ENCODE data around the gene SGCA.

Gene SGCA

DNA sequence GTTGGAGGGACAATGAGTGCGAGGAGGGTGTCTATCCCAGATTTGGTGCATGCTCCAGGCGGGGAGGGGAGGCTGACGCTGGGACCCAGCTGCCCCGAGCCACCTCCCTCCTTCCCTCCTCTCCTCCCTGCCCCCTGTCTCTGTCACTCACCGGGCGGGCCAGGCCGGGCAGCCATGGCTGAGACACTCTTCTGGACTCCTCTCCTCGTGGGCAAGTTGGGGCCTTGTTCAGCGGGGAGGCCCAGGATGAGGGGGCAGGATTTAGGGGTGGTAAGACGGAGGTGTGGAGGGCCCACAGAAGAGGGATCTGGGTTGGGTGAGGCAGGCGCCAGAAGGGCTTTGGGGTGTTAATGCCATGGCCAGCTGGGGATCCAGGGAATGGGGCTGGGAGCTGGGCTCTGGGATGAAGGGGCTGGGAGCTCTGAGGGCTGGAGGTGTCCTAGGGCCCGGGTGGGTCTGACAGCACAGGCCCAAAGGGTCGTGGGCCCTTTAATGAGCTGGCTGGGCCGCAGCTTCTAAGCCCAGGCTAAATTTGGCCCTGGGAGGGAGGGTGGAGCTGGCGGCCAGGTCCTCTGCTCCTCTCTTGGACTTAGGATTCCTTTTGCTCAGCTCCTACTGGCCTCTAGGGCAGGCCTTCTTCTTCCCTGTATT is at the start of gene SGCA:
Gene SGCA, plus strand, starts transcription at position 139 of the 651 bp plus-strand sequence. Its CDS starts 36 bp downstream, at position 175.
- no peak for DNase-seq
- no peak for ATAC-seq

DNA sequence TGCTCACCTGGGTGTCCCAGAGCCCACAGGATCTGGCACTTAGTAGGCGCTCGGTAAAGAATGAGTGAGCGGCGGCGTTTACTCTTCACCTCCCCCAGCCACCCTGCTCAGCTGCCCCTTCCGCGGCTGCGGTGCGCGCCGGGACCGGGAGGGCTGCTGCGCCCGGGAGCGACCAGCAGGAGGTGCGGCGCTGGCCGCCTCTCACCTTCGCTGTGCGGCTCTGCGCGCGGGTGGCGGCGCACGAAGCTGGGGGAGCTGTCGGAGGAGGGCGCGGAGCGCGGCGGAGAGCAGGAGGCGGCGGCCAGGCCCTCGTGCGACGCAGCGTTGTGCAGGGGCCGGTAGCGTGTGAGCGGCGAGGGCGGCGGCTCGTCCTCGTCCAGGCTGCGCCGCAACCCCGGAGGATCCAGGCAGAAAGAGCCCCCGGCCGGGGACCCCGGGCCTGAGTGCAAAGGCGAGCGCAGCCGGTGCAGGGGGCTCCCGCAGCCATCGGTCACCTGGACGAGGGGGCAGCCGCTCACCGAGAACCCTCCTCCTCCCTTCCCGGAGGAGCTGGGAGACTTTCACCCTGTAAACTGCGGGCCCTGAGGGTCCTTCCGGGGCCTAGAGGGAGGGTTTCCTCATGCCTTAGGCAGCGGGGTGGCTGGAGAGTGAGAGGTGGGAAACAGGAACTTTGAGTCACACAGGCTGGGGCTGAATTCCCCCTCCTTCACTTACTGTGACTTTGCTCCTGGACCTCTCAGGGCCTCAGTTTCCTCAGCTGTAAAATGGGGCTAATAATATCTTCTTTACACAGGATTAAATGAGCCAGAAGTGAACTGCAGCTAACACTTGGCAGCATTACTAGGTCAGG is 48.4 kb upstream of the SGCA start:
- ATAC-seq = peak; percentile 81
- DNase-seq = peak; percentile 75

DNA sequence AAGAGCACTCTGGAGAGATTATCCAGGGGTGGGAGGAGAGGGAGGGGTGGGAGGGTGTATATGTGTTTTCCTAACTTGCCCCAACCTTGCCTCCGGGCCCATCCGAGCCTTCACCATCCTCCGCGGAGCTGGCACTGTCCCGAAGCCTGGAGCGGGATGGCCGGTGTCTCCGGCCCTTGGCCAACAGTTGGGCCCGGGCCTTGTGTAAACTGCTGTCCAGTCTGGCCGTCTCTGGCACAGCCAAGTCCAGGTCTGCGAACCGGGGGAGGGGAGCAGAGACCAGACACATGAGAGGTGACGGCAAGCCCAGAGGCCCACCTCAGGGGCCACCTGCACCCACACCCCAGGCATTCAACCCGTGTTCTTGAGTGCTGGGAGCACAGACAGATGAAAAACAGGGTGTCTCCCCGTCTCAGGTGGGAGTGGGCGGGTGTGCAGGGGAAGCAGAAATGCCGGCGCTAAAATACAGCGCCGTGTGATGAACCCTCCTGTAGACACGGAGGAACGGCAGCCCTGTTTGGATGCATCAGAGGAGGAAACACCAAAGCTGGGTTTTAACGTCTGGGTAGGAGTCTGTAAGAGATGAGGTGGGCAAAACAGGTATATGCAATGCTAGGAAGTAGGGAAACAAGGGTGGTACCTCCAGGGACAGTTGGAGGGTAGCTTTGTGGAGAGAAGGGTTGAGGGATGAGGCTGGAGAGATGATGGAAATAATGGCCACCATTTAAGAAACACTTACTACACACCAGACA is 47.6 kb upstream of the SGCA start:
- ATAC-seq = no peak
- DNase-seq = no peak

DNA sequence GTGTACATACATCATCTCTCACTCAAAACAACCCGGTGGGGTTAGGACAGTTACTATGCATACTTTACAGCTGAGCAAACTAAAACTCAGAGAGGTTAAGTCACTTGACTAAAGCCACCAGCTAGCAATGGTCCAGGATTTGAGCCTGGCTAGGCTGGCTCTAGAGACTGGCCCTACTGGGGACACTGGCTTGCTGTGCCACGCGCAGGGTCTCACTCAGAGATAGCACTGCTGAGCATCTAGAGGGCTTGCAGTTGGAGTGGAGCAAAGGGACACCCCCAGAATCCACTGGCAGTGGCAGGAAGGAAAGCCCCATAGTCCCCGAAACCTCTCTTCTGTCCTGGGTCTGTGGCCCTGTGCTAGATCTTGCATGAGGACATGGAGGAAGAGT is 47.0 kb upstream of the SGCA start:
- no peak for DNase-seq
- no peak for ATAC-seq

DNA sequence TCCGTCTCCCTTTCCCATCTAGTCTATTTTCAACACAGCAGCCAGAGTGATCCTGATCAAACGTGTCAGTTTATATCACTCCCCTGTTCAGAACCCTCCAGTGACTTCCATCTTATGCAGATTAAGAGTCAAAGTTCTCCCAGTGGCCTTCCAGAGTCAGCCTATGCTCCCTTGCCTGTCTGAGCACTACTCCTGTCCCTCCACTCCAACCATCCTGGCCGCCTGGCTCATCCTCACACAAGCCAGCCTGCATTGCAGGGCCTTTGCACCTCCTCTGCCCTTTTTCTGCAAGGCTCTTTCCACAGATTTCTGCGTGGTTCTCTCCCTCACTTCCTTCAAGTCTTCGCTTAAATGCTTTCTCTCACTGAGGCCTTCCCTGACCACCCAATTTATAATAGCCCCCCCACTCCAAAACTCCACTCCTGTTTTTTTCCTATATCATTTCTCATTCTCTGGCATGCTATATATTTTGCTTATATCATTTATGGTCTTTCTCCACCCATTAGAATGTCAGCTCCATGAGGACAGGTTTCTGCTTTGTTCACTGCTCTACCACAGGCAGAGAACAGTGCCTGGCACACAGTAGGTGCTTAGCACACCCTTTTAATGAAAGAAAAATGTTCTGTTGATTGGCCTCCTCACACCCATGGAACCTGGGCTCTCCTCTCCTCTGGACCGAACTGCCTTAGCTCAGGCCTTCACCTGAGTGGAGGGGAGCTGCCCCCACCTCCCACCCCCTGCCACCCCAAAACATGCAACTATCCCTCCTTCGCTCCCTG is 45.1 kb upstream of the SGCA start:
- DNase-seq = no peak
- no peak for ATAC-seq

DNA sequence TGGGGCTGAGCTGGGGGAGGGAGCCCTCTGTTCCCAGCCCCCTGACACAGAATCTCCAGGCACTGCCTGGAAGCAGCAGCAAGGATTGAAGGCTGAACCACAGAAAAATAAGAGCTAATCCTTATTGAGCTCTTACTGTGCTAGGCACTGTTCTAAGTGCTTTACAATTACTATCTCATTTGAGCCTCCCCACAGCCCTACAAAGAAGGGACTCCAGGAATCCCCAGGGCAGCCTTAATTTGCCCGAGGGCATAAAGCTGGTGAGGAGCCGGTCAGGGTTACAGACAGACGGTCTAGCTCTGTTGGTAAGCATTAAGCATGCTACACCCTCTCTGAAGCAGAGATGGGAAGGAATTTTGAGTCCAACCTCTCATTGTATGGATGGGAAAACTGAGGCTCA is 42.9 kb upstream of the SGCA start:
- DNase-seq (no peak), ATAC-seq (no peak)

DNA sequence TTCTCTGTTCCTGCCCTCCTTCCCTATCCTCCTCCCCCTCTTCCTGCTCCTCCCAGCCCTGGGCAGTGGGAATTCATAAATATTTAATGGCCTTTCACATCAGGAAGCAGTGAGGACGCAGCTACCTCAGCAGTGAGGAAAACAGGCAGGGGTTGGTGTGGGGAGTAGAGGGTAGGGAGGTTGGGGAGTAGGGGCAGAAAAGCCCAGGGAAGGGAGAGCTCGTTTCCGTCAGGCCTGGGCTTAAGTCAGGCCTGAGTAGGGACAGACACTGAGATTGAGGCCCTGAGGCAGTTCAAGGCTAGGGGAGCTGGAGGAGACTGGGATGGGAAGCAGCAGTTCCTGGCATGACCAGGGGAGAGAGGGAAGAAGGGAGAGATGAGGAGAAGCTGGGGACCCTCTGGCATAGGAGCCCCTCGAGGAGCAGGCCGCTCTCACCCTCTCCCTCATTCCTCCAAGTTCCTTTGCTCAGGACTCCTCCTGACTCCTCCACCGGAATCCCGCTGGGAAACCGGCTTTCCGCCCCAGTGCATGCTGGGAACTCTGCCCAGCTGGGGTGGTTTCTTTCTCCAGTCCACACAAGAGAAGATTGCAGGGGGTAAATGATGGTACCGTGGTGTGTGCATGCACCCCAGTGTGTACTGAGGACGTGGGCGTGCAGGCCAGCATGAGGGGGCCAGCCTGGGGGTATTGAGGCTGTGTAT is 42.0 kb upstream of the SGCA start:
- no peak for DNase-seq
- no peak for ATAC-seq

DNA sequence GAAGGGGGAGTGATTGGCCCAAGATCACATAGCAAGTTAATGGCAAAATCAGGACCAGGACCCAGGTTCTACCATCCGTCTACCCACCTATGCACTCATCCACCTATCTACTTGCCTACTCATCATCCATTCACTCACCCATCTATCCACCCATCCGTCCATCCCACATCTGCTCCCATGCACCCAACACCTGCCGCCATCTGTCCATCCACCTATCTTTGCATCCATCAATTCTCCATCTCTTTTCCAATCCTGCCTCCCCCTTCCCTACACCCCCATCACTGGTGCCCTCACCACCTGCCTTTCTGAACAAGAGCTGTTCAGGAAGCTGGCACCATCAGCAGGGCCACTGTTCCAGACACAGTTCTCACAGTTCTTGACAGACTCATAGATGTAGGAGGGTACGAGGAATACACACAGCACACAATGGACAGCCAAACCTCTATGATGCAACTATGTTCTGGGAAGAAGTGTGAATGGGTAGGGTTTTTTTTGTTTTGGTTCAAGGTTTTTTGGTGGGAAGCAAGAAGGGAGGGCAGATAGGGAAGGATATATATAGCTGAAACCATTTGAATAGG is 40.3 kb upstream of the SGCA start:
- no peak for ATAC-seq
- no peak for DNase-seq

DNA sequence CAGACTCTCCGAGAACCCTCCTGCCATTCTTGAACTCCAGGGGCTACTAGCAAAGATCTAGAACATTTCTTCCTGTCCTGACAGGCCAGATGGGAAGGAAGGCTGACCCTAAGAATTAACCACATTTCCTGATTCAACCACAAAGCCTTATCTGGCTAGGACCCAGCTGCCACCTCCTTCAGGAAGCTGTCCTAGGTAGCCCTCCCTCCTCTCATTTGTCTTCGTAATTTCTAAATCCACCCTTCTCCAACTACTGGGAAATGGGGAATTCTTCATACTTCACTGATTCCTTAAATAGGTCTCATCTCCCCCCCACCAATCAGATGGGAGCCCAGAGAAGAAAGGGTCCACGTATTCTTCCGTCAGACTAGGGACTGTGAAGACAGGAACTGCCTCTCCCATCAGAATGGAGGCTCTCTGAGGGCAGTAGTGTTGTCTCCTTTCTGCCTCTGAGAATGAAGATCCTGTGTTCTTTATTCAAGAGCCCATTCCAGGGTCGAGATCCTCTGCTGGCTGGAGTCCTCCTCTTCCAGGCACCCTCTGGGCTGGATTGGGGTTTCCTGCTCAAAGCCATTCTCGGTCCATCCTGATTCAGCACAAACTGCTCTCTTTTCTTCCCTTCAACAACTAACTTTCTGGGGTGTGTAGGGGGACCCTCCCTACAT is 38.0 kb upstream of the SGCA start:
- ATAC-seq (no peak), DNase-seq (no peak)

DNA sequence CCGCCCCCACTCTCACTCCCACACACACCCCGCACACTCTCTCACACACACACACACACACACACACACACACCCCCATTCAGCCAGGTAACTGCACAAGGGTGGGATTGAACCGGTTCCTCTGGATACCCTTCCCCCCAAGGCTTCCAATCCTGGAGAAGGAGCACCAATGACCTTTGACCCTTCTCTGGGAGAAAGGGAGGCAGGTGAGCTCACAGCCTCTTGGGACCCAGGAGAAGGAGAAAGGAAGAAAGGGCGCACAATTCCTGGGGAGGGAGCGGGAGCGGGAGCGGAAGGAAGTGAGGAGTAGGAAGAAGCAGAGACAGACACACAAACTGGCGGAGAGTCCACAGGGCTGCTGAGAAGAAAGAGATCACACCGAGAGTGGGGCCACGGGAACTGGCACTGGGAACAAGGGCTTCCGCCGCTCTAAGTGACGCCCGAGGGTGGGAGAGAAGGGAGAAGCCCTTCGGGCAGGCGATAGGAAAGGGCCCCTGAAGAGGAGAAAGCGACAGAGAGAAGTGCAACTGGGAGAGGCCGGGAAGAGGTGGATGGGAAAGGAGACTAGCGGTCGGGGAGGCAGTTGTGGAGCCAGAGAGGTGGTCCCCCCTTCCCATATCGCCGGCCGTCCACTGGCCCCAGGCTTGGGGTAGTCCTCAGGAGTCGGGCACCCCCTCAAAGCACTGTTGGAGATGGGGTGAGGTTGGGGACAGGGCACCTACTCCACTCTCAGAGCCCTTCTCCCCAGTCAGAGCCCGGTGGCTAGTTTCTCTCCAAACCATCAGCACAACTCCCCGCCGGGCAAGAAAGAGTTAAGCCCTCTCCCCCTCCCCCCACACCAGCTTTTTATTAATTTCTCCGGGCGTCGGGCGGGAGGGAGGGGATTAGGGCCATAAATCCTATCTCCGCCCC is 37.1 kb upstream of the SGCA start:
- DNase-seq (no peak), ATAC-seq (no peak)

DNA sequence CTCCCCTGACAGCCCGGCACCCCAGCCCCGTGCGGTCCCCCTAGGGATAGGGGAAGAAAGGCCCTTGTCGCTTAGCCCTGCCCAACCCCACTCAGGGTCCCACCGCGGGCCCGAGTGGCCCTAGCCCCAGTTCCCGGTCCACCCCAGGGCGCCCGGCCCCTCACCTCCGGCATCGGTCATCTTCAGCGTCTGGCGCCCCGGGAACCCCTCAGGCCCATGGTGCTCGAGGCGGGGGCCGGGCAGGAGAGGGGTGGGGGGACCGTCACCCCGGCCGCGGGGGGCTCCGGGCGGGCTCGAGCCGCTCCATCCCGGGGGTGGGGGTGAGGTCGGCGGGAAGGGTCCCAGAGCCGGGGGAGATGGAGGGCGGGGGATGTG is 36.5 kb upstream of the SGCA start:
- ATAC-seq = no peak
- DNase-seq = no peak

DNA sequence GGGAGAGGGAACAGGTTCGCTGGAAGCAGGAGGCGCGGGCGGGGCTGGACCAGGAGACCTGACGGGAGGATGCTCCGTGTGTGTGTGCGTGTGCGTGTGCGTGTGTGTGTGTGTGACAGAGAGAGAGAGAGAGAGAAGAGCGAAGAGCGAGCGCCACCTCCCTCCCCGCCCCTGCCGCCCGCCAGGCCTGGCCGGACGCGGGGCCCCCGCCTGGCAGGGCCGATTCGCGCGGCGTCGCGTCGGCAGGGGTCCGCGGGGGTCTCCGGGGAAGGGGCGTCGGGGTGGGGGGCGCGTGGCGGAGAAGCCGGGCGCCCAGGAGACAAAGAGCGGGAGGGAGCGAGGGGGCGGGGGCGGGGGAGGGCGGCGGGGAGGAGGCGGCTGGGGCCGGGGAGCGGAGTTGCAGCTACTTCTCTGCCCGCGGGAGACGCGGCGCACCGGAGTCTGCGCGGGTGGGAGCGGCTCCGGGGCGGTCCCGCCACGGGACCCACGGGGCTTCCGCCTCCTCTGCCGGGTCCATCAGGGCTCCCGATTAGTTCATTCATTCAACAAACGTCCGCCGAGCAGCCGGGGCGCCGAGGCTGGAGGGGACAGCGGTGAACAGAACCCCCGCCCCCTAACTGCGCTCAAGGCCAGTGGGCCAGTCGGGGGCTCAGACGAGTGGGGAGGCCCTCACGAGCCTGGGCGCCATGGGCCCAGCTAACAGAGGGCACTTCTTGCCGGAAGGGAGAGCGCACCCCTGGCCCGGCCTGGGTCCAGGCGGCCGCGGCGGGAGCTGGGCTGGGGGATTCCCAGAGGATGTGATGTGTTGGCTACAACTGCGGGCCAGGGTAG is 35.9 kb upstream of the SGCA start, which contains the start of gene SAMD14:
Gene SAMD14, minus strand, starts transcription at position 433 of the 831 bp plus-strand sequence. CDS start 5,201 bp downstream, outside the sequence.
- peak; percentile 43 for DNase-seq
- peak; percentile 10 for ATAC-seq

DNA sequence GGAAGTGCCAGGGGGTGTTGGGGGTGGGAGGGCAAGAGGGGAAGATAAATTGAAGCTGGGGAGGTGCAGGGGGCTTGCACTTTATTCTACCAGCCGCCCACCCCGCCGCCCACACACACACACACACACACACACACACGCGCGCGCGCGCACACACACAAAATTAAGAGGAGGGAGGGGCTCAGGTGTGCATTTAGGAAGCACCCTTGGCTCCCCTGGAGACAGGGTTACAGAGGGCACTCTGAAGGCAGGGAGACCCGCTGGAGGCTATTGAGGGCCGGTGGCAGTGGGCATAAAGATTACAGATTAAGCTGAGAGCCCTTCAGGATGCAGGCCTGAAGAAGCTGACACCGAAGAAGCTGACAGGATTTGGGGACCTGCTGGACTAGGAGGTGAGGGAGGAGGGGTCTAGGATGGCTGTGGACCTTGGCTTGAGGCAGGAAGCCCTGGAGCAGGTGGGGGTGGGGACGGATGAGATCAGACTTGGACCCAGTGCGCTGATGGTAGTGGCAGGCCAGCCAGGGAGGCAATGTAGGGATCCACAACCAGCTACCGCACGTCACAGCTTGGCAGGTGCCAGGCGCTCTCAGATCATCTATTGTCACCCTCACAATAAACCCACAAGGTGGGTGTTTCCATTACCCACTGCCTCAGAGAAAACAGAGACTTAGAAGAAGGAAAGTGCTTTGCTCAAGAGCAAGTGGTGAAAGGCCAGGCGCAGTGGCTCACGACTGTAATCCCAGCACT is 35.1 kb upstream of the SGCA start:
- ATAC-seq = peak; percentile 50
- peak; percentile 28 for DNase-seq

DNA sequence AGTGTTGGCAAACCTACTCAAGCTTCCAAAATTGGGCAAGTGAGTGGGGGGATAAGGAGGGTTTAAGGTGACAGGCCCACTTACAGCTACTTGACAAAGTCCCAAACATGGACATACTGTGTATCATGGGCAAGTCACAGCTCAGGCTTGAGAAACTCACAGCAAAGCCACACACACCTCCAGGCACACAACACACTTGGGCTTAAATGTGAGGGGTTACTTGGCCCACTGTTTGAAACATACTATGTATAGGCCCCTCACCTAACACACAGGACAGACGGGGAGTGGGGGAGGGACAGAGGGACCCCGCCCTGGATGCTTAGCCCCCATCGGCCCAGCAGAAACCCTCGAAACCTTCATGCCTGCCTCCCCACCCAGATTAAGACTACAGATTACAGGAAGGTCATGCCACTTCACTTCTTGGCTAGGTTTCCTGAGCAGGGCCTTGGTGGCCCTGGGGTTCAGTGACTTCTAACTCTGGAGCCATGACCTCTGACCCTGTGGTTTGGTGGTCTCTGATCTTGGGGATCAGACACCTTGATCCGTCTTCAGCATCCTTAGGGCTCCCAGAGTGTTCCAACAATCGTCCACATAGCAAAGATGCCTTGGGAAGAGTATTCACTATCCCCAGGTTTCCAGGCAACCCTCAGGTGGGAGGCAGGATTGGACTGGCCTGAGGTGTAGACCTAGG is 33.6 kb upstream of the SGCA start:
- no peak for DNase-seq
- no peak for ATAC-seq

DNA sequence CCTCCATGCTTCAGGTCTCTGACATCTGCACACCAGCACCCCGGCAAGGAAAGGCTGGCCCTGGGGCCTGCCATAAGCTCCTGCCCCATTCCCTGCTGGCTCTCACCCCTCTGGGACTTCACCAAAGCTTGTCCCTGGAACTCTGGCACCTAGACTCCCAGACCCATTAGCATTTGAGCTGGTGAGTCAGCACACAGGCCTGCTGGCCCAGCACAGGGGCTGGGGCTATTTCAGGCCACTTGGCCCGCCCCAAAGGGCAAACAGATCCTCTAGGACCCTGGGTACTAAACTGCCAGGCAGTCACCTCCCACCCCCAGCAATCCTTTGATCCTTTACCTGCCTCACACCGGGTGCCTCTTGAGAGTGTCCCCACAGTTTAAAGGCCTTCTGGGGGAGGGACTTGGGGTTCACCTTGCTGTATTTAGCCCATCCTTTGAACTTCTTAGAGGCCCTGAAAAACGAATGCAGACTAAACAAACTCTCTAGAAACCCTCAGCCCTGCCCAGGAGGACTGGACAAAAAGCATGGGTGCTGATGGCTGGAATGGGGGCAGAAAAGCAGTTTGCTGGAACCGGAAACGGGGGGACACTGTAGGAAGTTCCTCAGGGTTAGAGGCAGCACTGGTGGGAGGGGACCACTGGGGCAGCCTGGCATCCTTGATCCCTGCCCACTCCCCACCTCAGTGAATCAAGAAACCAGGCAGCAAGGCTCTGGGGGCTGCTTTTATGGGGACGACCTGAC is 32.6 kb upstream of the SGCA start:
- no peak for DNase-seq
- no peak for ATAC-seq

DNA sequence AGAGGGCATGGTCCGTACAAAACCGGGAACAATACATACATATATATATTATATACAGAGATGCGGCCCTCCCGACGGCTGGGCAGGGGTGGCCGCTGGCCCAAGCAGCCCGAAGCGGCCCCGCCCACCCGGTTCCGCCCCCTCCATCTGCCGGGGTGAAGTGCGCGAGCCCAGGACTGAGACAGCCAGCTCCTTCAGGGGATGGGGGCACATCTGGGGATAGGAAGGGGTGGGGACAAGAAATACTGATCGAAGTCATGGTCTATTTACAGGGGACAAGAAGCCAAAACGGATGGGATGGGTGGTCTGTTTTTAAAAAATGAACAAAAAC is 32.1 kb upstream of the SGCA start:
- DNase-seq (no peak), ATAC-seq (no peak)

Measured in stimulated activated naive CD8-positive, alpha-beta T cell treated with anti-CD3 and anti-CD28 coated beads, Interleukin-15, Interleukin-2, amounts not matched to agents 100 U/mL and 50 U/mL, for 24 hours (primary cell).